Hindlimb muscle (tissue), 1 donor: Measurements from ENCODE around the gene NBPF9. TPM values are rescaled to one million over a fixed set of nuclear protein-coding genes. Genes with fewer than 3 reads are reported as not detected.
"Not testable (repeated sequence)": the region's sequence is repeated elsewhere in the genome, so short reads cannot be mapped to it uniquely, and the experiment has no call there.

Experiments used
- DNase-seq: peaks from one replicate; pipeline ENCODE4 v3.0.0-alpha.2; 2013
- polyA plus RNA-seq: library from polyadenylated mRNA; unstranded; fragments of 120-200 nt; gene quantifications from one replicate; pipeline ENCODE4 v1.2.1, GENCODE V29; 2013; ENCODE audit not compliant: insufficient read length

NBPF9 gene, protein sequence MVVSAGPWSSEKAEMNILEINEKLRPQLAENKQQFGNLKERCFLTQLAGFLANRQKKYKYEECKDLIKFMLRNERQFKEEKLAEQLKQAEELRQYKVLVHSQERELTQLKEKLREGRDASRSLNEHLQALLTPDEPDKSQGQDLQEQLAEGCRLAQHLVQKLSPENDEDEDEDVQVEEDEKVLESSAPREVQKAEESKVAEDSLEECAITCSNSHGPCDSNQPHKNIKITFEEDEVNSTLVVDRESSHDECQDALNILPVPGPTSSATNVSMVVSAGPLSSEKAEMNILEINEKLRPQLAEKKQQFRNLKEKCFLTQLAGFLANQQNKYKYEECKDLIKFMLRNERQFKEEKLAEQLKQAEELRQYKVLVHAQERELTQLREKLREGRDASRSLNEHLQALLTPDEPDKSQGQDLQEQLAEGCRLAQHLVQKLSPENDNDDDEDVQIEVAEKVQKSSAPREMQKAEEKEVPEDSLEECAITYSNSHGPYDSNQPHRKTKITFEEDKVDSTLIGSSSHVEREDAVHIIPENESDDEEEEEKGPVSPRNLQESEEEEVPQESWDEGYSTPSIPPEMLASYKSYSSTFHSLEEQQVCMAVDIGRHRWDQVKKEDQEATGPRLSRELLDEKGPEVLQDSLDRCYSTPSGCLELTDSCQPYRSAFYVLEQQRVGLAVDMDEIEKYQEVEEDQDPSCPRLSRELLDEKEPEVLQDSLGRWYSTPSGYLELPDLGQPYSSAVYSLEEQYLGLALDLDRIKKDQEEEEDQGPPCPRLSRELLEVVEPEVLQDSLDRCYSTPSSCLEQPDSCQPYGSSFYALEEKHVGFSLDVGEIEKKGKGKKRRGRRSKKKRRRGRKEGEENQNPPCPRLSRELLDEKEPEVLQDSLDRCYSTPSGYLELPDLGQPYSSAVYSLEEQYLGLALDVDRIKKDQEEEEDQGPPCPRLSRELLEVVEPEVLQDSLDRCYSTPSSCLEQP (N-terminal part only)
- polyA plus RNA-seq: 35.6 TPM

DNA sequence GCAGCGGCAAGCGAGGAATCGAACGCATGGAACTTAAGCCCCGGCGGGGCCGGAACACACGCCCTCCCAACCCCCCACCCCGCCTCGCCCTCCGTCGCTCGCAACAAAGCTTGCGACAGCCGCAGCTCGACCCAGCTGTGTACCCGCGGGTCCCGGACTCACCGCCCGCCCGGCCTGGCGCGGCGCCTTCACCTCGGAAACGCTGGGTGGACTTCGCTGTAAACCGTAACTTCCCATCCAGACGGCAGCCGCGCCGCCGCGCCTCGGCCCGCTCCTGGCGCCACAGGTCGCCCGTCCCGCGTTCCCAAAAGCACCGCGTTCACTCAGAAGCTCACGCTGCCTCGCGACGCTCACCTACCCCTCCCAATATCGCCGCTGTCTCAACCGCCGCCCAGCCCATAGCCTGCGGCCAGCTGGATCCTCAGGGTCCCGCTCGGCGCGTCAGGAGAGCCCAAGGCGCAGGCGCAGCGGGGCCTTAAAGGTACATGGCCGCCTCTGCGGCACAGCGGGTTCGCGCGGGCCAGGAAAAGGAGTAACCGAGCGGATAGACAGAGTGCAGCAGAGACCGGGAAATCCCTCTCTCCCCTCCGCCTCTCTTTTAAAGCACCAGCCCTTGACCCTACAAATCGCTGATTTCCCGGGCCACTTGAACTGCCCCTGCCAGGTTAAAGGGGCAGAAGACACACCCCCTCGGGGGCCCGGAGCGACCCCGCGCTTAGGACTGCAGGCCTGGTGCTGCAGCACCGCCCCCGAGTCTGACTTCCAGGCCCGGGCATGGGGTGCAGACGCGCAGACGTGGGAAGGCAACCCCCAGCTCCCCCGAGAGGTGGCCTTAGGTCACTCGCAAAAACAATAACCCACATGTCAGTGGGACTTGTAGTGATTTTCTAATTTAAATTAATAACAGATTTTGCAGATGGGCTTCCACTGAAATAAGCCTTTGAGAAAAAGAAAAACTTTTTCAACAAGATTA is at the start of gene NBPF9:
Gene NBPF9, minus strand, starts transcription at position 443 of the 973 bp plus-strand sequence. CDS start 21,412 bp downstream, outside the sequence.
- DNase-seq: peak; percentile 63

DNA sequence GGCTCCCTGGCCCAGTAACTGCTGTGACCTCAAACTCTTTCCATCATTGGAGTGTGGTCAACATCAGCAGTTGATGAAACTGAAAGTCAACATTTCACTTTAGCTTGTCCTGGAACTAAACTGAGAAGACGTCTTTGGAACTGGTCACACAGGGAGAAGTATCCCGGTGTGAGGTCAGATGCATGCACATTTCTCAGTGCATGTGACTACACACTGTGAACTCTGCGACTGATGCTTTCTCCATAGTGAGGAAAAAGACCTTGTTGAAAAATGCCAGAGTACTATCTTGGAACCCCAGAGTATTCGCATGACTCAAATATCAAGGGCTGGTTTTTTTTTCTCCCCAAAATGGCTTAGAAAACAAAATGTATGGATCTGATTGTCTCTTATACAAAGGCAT is 46.6 kb upstream of the NBPF9 start:
- DNase-seq: not testable (repeated sequence)

DNA sequence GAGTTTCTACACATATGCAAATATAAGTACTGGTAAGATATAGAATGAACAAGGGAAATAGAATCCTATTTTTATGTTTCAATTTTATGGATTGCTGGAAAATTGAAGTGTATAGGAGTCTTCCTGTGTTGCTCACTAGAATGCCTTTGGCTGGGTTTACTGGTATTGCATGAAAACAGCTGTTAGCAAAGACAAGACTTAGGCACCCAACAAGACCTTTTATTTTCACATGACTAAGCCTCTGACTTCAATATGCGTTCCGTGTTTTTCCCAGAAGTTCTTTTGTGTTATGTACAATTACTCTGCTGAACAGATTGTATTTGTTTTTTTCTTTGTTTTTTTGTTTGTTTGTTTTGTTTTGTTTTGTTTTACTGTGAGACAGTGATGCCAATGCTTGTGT is 34.2 kb upstream of the NBPF9 start:
- not testable (repeated sequence) for DNase-seq

DNA sequence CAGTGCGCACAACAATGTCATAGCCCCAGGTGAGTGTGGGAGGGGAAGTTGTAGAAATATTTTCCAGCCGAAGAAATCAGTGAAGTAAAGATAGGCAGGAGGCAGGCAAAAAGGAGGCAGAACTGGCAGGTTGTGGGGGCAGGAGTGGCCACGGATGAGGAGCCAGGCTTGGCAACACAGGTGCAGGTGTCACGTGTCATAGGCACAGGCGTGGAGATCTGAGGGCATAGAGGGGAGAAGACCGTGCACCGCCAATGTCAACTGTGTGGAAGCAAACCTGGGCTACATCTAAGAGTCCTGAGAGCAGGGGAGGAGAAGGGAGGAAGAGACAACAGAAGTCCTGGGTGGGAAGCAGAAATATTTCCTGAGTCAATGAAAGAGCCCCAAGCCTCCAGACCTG is 27.6 kb upstream of the NBPF9 start:
- not testable (repeated sequence) for DNase-seq

DNA sequence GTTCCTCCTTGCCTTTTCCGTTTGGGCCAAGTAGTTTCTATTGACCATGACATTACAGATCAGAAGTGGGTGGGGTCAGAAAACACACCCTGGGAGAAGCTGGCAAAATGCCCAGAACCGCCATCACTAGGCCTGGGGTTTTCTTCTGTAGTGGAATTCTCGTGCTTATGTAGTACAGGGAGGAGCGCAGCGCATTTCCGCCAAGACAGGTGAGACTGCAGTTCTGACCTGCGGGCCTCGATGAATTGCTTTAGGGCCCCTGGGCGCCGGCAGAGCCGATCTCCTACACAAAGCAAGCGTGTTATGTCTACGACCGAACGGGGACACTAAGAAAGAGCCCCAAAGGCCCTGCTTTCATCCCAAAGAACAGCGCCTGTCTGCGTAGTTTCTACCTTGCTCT is 25.9 kb upstream of the NBPF9 start:
- not testable (repeated sequence) for DNase-seq

DNA sequence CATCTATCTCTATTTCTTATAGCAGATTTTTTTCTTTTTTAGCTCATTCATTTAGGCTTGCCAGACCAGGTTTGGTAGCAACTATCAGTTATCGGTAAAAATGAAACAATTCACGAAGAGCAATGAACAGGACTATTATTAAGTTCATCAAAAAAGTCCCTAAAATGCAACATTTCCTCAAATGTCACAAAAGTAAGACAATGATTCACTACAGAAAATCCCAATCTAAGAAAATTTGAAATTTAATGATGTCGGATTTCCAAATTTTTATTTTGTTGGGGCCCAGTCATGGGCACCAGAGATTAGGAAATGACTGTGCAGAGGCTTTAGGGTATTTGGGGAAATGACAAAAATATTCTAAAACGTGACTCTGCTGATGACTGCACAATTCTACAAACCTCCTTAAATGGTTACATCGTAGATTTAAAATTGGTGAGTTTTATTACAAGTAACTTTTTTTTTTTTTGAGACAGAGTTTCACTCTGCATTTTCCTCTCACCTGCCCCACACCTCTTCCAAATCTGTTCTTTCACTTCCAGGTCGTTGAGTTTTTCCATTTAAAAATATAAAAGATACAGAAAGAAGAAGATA is 23.3 kb upstream of the NBPF9 start:
- not testable (repeated sequence) for DNase-seq

DNA sequence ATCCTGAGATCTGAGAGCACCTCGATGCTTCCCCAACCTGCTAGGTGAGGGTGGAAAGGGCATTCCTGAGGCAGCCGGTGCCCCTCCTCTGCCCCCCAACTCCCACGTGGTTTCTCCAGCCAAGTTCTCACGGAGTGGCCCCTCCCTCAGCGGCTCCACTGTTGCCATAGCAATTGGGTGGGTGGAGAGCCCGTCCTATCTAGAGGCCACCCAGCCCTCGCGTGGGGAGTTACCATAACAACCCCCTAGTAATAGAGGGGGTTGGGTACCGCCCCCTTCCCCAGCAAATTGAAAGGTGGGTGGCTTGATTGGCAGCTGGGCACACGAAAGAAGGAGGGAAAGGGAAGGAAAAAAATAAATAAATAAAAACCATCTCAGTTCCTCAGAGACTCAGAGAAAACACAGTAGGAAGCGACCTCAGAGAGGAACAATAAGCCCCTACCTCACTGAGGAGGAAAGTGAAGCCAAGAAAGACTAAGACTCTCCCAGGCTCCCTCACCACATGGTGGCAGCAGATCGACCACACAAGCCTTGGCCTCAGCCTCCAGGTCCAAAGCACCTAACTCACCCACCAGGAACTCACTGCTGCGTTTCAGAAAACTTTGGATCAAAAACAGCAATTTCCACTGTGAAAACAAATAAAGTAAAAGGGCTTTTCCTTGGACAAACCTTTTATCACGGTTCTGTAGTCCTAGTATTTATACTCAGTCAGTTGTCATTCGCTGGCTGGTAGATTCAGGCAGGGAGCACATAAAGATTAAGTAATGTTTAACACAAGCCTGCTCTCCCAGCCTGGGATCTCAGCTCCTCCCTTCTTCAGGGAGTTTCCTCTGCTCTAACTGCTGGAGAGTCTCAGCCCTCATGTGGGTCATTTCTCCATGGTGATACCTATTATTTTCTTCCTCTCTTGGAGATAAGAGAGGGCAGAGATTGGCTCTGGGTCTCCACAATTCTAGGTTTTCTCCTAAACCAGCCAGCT is 20.9 kb upstream of the NBPF9 start:
- not testable (repeated sequence) for DNase-seq

DNA sequence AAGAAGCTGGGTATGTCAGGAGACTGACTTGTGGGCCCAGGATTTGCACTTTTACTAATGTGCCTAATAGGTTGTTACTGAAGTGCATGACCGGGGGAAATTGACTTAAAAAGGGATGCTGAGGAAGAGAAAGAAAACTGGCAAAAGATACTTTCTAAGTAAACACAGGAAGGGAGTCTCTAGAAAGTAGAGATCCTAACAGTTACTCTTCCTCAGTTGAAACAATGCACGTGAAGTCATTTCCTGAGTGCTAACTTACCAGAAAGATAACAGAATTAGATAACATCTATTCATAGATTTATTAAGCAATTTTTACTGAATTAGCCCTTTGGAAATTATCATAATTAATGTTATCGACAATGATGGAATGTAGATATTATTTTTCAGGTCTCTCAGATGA is 9.5 kb upstream of the NBPF9 start:
- DNase-seq: not testable (repeated sequence)

DNA sequence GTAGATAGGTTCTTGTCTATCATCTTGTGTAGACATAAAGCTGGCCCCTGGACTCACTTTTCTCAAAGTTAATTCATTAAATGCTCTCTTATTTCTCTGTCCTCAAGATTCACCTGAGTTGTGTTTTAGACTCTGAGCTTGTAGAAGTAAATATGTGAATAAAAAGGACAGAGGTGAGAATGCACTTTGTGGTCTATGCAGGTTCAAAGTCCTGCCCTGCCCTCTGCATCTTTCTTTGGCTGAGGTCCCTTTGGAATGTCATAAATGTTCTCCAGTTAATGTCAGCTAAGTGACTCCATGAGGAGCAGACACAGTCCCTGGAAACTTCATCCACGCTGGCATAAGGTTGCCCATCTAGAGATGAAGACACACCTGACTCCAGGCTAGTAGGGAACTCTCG is 7.0 kb upstream of the NBPF9 start:
- DNase-seq: not testable (repeated sequence)

DNA sequence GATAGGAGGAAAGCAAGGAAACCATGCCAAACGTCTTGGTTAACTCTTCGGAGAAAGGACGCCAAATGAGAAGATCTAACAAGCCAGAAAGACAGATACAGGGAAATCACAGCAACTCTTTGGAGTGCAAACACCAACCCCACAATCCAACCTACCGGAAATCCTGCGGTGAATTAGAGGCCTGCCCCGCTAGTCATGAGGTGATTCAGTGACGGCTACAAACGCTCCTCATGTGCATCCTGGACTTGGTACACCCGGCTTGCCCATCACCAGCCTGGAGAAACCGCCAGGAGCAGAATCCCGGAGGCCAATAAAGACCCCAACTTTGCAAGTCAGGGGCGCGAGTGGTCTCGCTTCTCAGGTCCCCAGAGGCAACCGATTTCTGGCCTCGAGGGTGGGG is 777 bp downstream of the NBPF9 start:
- DNase-seq: not testable (repeated sequence)

DNA sequence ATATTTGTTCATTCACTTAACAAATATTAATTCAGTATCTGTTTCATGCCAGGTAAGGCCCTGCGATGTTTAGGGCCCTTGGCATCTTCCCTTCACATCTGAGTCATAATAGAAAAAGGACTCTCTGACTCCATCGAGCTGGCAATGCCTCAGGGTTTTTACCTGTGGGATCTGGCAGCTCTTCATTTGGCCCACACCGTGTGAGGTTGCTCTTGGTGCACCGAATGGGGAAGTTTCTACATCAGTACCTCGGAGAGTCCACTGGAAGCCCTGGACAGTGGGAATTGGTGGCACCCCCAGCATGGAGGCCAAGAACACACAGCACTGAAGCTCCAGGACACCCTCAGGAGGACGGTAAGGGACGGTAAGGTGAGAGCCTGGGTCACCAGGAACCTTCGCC is 5.1 kb downstream of the NBPF9 start:
- DNase-seq: not testable (repeated sequence)

DNA sequence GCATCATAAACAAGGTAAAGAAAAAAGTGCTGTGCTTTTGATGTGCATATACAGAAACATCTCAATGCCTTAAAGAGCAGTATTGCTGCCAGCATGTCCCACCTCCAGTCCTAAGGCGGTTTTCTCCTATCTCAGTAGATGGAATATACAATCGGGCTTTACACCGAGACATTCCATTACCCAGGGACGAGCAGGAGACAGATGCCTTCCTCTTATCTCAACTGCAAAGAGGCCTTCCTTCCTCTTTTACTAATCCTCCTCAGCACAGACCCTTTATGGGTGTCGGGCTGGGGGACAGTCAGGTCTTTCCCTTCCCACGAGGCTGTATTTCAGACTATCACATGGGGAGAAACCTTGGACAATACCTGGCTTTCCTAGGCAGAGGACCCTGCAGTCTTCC is 10.2 kb downstream of the NBPF9 start:
- not testable (repeated sequence) for DNase-seq

DNA sequence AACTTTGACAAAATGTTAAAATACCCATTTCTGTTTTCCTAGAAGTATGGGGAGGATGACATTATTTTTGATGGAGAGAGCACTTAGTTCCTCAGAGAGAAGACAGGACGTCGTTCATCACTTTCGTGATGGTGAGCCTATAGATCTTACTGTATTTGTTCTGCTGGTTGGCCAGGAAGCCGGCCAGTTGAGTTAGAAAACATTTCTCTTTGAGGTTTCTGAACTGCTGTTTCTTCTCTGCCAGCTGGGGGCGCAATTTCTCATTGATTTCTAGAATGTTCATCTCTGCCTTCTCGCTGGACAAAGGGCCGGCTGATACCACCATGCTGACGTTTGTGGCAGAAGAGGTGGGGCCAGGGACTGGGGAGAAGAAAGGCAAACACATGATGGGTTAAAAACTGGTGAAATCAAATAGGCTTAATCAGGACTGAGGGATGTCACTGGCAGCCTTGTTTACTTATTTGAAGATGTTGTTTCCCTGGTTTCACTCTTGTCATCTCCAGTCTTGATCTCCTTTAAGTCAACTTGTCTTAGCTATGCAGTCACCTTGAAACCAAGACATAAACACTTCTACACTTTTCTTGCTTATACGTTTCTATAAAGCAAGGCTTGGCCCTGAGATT is 27.7 kb downstream of the NBPF9 start:
- DNase-seq: not testable (repeated sequence)

DNA sequence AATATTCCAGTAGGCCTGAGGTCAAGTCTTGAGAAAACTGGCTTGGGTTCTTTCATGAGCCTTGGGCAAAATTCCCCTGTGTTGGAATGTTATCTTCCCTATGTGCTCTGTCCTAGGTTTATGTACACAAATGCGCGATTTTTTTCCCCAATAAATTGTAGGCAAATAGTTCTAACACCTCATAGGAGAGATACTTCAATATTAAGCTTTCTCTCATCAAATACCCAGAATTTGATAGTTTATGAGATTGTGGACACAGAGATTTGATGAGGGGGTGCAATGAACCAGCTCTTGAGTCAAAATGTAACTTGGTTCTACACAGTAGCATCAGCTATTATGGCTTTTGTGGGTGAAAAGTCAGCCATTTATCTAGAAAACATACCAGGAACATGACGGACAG is 38.7 kb downstream of the NBPF9 start:
- not testable (repeated sequence) for DNase-seq

DNA sequence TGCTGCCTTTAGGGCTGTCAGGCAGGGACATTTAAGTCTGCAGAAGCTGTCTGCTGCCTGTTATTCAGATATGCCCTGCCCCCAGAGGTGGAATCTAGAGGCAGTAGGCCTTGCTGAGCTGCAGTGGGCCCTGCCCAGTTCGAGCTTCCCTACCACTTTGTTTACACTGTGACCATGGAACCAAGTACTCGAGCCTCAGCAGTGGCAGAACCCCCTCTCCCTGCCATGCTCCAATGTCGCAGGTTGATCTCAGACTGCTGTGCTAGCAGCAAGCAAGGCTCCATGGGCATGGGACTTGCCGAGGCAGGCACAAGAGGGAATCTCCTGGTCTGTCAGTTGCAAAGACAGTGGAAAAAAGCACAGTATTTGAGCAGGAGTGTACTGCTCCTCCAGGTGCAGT is 60.3 kb downstream of the NBPF9 start:
- DNase-seq: not testable (repeated sequence)

DNA sequence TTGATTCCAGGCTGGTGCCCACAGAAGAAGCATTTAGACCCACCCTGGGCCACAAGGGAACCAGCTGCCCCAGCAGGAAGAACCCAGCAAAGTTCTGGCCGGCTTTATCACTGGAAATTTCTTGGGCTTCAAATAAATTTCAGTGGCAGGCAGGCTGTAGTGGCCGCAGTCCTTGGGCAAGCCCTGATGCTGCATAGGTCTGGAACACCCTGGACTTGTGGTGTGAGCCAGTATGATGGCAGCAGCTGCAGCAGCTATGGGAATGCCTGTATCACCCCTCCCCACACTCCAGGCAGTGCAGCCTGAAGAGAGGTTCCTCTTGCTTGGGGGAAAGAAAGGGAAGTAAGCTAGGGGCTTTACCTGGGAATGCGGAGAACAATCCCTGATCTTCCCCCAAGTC is 69.4 kb downstream of the NBPF9 start:
- DNase-seq: not testable (repeated sequence)

DNA sequence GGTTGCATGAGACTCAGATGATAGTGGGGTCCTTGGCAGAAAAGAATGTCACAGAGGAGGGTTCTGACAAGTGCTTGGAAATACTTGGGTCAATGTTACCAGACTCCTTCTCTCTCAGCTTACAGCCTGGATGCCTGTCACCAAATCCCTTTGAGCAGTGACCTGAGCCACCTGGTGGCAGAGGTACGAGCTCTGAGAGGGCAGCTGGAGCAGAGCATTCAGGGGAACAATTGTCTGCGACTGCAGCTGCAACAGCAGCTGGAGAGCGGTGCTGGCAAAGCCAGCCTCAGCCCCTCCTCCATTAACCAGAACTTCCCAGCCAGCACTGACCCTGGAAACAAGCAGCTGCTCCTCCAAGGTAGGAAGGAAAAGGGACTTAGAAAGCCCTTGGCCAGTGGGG is 79.0 kb downstream of the NBPF9 start:
- not testable (repeated sequence) for DNase-seq

DNA sequence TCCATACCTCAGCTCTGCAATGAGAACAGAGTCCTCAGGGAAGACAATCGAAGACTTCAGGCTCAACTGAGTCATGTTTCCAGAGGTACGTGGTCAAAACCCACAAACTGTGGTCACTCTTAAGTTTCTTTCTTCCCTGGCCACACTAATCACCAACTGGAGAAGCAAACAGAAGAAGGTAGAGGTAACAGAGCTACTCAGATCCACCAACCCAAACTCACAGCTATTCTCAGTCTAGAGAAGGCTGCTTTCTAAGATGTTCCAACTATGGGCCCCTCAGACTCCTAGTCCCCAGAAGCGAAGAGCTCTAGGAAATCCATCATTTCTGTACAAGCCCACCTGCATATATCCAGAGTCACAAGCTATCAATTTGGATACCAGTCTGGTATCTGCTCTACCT is 84.8 kb downstream of the NBPF9 start:
- not testable (repeated sequence) for DNase-seq

DNA sequence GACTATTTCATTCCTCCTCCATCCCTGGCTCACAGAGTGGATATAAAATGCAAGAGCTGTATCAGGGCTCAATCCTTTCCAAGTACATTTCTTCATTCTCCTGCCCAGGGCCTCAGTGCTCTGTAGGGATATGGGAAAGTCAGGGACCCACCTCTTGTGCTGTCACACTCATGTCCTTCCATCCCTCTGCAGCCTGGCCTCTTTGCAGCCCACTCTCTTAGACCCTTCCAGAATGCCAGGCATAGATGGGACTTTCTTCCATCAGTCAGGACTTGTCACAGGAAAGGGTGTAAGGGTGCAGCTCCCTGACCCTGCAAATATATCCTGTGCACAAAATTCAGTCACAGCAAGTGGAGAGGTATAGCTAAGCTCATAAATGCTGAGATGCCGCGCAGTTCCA is 86.7 kb downstream of the NBPF9 start:
- DNase-seq: not testable (repeated sequence)

DNA sequence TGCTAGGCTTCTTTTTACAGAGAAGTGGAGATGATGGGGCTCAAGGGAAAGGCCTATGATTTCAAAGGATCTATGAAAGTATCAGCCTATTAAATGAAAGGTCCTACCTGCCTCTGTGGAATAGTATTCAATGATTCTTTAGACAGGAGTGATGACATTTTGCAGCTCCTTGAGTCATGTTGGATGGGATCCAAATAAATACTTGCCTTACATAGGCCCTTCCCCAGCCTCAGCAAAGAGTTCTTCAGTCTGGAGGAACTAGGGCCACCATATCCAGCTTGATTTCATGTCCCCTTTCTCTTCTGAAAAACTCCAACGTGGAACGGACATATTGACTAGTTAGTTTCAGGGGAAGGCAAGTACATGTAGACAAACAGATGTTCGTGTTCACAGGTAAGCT is 87.8 kb downstream of the NBPF9 start:
- DNase-seq: not testable (repeated sequence)
